ENCODE results near the gene PRPF6. TPM values are rescaled to one million over a fixed set of nuclear protein-coding genes. Genes with fewer than 3 reads are reported as not detected.

PRPF6 gene
- total and polyA plus RNA-seq, 2 of the 13 experiments (the other 11 are each of a cell fraction or from before 2014, with no cell fraction given) = 63.7 to 101 TPM

DNA sequence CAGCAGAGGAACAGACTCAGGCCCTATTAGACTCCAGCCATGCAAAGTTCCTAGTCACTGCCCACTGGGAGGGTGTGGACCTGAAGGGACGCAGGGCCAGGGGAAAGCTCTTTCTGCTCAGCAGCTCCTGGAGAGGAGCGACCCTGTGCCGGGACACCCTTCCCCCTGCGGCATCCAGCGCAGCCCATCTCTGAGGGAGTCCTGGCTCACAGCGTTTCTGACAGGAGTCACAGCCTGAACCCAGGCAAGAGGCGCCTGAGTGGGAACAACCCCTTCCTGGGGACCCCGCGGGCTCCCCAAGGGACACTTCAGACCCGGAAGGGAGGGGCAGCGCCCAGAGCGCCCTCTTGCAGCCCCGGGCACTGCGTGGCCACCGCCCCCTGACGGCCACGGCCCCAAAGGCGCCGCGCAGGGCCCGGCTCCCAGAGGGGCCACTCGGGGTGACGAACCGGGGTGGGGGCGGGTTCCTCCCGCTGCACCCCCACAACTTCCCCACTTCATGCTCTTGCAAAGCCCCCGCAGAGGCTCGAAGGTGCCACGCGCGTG, 25.6 kb upstream of the PRPF6 start (continued):
- TF ChIP-seq ZMYM2 (CRISPR knock-in tag; IDR thresholded peaks at IDR 0.05) = 0 out of 2 replicates have a peak, but pooled peaks have one; percentile 33
- no peak for TF ChIP-seq ZNF878 (CRISPR knock-in tag; IDR thresholded peaks at IDR 0.05)
- TF ChIP-seq, protein P1, sequence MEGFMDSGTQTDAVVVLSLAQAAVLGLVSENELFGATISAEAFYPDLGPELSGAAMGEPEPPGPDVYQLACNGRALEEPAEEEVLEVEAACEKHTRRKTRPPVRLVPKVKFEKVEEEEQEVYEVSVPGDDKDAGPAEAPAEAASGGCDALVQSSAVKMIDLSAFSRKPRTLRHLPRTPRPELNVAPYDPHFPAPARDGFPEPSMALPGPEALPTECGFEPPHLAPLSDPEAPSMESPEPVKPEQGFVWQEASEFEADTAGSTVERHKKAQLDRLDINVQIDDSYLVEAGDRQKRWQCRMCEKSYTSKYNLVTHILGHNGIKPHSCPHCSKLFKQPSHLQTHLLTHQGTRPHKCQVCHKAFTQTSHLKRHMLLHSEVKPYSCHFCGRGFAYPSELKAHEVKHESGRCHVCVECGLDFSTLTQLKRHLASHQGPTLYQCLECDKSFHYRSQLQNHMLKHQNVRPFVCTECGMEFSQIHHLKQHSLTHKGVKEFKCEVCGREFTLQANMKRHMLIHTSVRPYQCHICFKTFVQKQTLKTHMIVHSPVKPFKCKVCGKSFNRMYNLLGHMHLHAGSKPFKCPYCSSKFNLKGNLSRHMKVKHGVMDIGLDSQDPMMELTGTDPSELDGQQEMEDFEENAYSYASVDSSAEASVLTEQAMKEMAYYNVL (CRISPR knock-in tag; IDR thresholded peaks at IDR 0.05; ENCODE audit: borderline replicate concordance) = no peak
- TF ChIP-seq, protein P2, sequence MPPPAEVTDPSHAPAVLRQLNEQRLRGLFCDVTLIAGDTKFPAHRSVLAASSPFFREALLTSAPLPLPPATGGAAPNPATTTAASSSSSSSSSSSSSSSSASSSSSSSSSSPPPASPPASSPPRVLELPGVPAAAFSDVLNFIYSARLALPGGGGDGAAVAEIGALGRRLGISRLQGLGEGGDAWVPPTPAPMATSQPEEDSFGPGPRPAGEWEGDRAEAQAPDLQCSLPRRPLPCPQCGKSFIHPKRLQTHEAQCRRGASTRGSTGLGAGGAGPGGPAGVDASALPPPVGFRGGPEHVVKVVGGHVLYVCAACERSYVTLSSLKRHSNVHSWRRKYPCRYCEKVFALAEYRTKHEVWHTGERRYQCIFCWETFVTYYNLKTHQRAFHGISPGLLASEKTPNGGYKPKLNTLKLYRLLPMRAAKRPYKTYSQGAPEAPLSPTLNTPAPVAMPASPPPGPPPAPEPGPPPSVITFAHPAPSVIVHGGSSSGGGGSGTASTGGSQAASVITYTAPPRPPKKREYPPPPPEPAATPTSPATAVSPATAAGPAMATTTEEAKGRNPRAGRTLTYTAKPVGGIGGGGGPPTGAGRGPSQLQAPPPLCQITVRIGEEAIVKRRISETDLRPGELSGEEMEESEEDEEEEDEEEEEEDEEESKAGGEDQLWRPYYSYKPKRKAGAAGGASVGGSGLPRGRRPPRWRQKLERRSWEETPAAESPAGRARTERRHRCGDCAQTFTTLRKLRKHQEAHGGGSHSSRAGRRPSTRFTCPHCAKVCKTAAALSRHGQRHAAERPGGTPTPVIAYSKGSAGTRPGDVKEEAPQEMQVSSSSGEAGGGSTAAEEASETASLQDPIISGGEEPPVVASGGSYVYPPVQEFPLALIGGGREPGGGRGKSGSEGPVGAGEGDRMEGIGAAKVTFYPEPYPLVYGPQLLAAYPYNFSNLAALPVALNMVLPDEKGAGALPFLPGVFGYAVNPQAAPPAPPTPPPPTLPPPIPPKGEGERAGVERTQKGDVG (CRISPR knock-in tag; IDR thresholded peaks at IDR 0.05; ENCODE audit: borderline replicate concordance) = peak; percentile 44; the same call in 1 of the 2 replicates
- TF ChIP-seq, protein P3, sequence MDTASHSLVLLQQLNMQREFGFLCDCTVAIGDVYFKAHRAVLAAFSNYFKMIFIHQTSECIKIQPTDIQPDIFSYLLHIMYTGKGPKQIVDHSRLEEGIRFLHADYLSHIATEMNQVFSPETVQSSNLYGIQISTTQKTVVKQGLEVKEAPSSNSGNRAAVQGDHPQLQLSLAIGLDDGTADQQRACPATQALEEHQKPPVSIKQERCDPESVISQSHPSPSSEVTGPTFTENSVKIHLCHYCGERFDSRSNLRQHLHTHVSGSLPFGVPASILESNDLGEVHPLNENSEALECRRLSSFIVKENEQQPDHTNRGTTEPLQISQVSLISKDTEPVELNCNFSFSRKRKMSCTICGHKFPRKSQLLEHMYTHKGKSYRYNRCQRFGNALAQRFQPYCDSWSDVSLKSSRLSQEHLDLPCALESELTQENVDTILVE (CRISPR knock-in tag; IDR thresholded peaks at IDR 0.05) = no peak
- peak; percentile 29; the same call in 1 of the 2 replicates for TF ChIP-seq NRL (CRISPR knock-in tag; IDR thresholded peaks at IDR 0.05; ENCODE audit: borderline replicate concordance)
- no peak for TF ChIP-seq SMAD9 (CRISPR knock-in tag; IDR thresholded peaks at IDR 0.05)
- TF ChIP-seq, protein P4, sequence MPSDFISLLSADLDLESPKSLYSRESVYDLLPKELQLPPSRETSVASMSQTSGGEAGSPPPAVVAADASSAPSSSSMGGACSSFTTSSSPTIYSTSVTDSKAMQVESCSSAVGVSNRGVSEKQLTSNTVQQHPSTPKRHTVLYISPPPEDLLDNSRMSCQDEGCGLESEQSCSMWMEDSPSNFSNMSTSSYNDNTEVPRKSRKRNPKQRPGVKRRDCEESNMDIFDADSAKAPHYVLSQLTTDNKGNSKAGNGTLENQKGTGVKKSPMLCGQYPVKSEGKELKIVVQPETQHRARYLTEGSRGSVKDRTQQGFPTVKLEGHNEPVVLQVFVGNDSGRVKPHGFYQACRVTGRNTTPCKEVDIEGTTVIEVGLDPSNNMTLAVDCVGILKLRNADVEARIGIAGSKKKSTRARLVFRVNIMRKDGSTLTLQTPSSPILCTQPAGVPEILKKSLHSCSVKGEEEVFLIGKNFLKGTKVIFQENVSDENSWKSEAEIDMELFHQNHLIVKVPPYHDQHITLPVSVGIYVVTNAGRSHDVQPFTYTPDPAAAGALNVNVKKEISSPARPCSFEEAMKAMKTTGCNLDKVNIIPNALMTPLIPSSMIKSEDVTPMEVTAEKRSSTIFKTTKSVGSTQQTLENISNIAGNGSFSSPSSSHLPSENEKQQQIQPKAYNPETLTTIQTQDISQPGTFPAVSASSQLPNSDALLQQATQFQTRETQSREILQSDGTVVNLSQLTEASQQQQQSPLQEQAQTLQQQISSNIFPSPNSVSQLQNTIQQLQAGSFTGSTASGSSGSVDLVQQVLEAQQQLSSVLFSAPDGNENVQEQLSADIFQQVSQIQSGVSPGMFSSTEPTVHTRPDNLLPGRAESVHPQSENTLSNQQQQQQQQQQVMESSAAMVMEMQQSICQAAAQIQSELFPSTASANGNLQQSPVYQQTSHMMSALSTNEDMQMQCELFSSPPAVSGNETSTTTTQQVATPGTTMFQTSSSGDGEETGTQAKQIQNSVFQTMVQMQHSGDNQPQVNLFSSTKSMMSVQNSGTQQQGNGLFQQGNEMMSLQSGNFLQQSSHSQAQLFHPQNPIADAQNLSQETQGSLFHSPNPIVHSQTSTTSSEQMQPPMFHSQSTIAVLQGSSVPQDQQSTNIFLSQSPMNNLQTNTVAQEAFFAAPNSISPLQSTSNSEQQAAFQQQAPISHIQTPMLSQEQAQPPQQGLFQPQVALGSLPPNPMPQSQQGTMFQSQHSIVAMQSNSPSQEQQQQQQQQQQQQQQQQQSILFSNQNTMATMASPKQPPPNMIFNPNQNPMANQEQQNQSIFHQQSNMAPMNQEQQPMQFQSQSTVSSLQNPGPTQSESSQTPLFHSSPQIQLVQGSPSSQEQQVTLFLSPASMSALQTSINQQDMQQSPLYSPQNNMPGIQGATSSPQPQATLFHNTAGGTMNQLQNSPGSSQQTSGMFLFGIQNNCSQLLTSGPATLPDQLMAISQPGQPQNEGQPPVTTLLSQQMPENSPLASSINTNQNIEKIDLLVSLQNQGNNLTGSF (CRISPR knock-in tag; IDR thresholded peaks at IDR 0.05) = no peak
- peak; percentile 19 for TF ChIP-seq ASH2L (IDR thresholded peaks at IDR 0.05; ENCODE audit: insufficient read length, low read depth, low read length)
- TF ChIP-seq ZNF672 (CRISPR knock-in tag; IDR thresholded peaks at IDR 0.05) = no peak
- TF ChIP-seq REXO4 (CRISPR knock-in tag; IDR thresholded peaks at IDR 0.05; ENCODE audit: borderline replicate concordance) = no peak
- no peak for TF ChIP-seq ISX (CRISPR knock-in tag; conservative IDR thresholded peaks at IDR 0.05)
- no peak for TF ChIP-seq SMC3 (IDR thresholded peaks at IDR 0.05; ENCODE audit: low read length)
- TF ChIP-seq, protein P5, sequence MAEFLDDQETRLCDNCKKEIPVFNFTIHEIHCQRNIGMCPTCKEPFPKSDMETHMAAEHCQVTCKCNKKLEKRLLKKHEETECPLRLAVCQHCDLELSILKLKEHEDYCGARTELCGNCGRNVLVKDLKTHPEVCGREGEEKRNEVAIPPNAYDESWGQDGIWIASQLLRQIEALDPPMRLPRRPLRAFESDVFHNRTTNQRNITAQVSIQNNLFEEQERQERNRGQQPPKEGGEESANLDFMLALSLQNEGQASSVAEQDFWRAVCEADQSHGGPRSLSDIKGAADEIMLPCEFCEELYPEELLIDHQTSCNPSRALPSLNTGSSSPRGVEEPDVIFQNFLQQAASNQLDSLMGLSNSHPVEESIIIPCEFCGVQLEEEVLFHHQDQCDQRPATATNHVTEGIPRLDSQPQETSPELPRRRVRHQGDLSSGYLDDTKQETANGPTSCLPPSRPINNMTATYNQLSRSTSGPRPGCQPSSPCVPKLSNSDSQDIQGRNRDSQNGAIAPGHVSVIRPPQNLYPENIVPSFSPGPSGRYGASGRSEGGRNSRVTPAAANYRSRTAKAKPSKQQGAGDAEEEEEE (CRISPR knock-in tag; IDR thresholded peaks at IDR 0.05; ENCODE audit: borderline replicate concordance) = no peak
- 0 out of 2 replicates have a peak, but pooled peaks have one; percentile 20 for TF ChIP-seq HHEX (CRISPR knock-in tag; IDR thresholded peaks at IDR 0.05)

Measured in HepG2 (cell line).